ENCODE results near the gene LAD1.

LAD1 gene

DNA sequence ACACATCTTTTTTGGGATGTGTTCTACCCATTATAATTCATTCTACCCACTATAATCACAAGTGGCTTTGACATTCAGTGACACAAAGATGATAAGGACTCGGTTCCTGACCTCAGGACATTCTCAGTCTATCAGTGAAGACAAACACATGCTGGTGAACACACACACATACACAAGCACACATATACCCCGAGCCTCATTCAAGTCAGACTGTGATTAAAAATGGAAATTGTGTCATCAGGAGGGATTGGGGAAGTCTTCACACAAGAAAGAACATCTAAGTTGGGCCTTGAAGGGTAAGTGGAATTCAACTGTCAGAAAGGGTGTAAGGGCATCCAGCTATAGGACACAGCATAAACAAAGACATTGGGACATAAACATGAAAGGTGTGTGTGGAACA is 2.6 kb upstream of the LAD1 start:
- no peak for DNase-seq (ENCODE audit: low read depth in 1 of 2, low spot score in 1 of 2)
- Histone ChIP-seq H3K27me3 (ENCODE audit: insufficient read depth, poor library complexity, severe bottlenecking) (peaks cover 20% of the 10 kb centered on the region), H3K27ac (replicated peaks) (no peak overlapping the region), H3K4me3 (replicated peaks; ENCODE audit: insufficient read depth, low read length) (no peak overlapping the region)
- TF ChIP-seq SPI1 (IDR thresholded peaks at IDR 0.05; ENCODE audit: borderline replicate concordance, low read depth) = no peak
- no peak for TF ChIP-seq POLR2AphosphoS5 (IDR thresholded peaks at IDR 0.05; ENCODE audit: low read depth)
- no peak for TF ChIP-seq GABPA (IDR thresholded peaks at IDR 0.05; ENCODE audit: low read depth)
- TF ChIP-seq CTCF (IDR thresholded peaks at IDR 0.05; ENCODE audit: insufficient read depth, low read length) = no peak
- TF ChIP-seq, protein P1, sequence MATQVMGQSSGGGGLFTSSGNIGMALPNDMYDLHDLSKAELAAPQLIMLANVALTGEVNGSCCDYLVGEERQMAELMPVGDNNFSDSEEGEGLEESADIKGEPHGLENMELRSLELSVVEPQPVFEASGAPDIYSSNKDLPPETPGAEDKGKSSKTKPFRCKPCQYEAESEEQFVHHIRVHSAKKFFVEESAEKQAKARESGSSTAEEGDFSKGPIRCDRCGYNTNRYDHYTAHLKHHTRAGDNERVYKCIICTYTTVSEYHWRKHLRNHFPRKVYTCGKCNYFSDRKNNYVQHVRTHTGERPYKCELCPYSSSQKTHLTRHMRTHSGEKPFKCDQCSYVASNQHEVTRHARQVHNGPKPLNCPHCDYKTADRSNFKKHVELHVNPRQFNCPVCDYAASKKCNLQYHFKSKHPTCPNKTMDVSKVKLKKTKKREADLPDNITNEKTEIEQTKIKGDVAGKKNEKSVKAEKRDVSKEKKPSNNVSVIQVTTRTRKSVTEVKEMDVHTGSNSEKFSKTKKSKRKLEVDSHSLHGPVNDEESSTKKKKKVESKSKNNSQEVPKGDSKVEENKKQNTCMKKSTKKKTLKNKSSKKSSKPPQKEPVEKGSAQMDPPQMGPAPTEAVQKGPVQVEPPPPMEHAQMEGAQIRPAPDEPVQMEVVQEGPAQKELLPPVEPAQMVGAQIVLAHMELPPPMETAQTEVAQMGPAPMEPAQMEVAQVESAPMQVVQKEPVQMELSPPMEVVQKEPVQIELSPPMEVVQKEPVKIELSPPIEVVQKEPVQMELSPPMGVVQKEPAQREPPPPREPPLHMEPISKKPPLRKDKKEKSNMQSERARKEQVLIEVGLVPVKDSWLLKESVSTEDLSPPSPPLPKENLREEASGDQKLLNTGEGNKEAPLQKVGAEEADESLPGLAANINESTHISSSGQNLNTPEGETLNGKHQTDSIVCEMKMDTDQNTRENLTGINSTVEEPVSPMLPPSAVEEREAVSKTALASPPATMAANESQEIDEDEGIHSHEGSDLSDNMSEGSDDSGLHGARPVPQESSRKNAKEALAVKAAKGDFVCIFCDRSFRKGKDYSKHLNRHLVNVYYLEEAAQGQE (IDR thresholded peaks at IDR 0.05; ENCODE audit: insufficient replicate concordance, low read depth) = no peak

GRCh38 chr1:201400852-201401230 is 1.7 kb upstream of the LAD1 start:
- TF ChIP-seq POLR2AphosphoS5 (IDR thresholded peaks at IDR 0.05; ENCODE audit: low read depth) = no peak
- TF ChIP-seq, protein P1 (IDR thresholded peaks at IDR 0.05; ENCODE audit: insufficient replicate concordance, low read depth) = no peak
- TF ChIP-seq GABPA (IDR thresholded peaks at IDR 0.05; ENCODE audit: low read depth) = no peak
- TF ChIP-seq CTCF (IDR thresholded peaks at IDR 0.05; ENCODE audit: insufficient read depth, low read length) = no peak
- TF ChIP-seq SPI1 (IDR thresholded peaks at IDR 0.05; ENCODE audit: borderline replicate concordance, low read depth) = no peak
- no peak overlapping the region for H3K4me3 ChIP-seq (replicated peaks; ENCODE audit: insufficient read depth, low read length)
- H3K27me3 ChIP-seq (ENCODE audit: insufficient read depth, poor library complexity, severe bottlenecking) = peaks cover 20% of the 10 kb centered on the region
- no peak for DNase-seq (ENCODE audit: low read depth in 1 of 2, low spot score in 1 of 2)
- no peak overlapping the region for H3K27ac ChIP-seq (replicated peaks)

GRCh38 chr1:201400212-201400851 is 1.2 kb upstream of the LAD1 start:
- TF ChIP-seq POLR2AphosphoS5 (IDR thresholded peaks at IDR 0.05; ENCODE audit: low read depth) (no peak), CTCF (IDR thresholded peaks at IDR 0.05; ENCODE audit: insufficient read depth, low read length) (no peak), GABPA (IDR thresholded peaks at IDR 0.05; ENCODE audit: low read depth) (no peak), SPI1 (IDR thresholded peaks at IDR 0.05; ENCODE audit: borderline replicate concordance, low read depth) (no peak)
- TF ChIP-seq, protein P1 (IDR thresholded peaks at IDR 0.05; ENCODE audit: insufficient replicate concordance, low read depth) = no peak
- Histone ChIP-seq H3K27ac (replicated peaks) (no peak overlapping the region), H3K27me3 (ENCODE audit: insufficient read depth, poor library complexity, severe bottlenecking) (peaks cover 20% of the 10 kb centered on the region)

More at GRCh38 chr1:201400212-201400851, 1.2 kb upstream of the LAD1 start:
- H3K4me3 ChIP-seq (replicated peaks; ENCODE audit: insufficient read depth, low read length) = no peak overlapping the region
- DNase-seq (ENCODE audit: low read depth in 1 of 2, low spot score in 1 of 2) = no peak
